DND-41 (cell line): ENCODE data around the gene OSM.

Experiments used
- CTCF ChIP-seq: IDR thresholded peaks from 2 replicates; pipeline ENCODE4 v1.5.1; 2012; ENCODE audit warnings: borderline replicate concordance, low read length, moderate library complexity, mild to moderate bottlenecking; ENCODE audit not compliant: poor library complexity, severe bottlenecking; ENCODE audit errors: extremely low read depth
- EZH2 ChIP-seq: IDR thresholded peaks from 3 replicates; pipeline ENCODE4 v1.6.1; 2012; ENCODE audit warnings: borderline replicate concordance, low read depth, mild to moderate bottlenecking, moderate library complexity, low read length, inconsistent platforms; ENCODE audit not compliant: severe bottlenecking

DNA sequence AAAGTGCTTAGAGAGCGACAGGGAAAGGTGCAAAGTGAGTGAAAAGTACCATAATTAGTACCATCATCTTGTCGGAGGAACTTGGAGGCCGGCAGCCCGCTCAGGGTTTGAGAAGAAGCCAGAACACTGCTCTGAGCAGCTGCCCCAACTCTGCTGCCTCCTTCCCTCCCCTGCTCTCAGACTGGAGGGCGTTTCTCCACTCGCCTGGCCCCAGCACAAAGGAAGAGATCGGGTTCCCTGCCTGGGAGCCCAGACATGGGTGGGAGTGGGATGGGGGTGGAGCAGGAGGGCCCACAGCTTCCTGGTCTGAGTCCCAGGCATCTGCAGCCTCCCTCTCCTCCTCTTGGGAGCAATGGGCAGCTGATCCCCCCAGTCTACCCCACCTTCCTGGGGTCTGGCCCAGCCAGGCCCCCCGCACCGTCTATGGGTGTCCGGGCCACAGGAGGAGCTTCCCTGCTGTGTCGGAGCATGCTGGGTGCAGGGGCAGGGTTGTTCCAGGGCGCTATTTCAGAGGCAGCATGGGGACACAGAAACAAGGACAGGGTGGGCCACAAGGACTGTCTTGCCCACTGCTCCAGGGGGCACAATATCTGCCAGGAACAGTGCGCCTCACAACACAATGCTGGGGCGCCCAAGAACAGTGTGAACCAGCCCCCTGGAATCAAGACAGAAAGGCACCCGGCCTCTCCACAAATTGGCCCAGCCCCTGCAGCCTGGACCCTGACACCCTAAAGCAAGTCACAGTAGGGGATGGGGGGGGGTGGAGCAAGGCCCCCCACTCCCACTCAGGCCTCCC lies 24.9 kb downstream of the OSM start:
- TF ChIP-seq CTCF (no peak), EZH2 (no peak)
